Measurements from ENCODE around the gene MRPS21.
A peak's percentile ranks its signal among the peaks of the same experiment; 100 is the strongest.

DNA sequence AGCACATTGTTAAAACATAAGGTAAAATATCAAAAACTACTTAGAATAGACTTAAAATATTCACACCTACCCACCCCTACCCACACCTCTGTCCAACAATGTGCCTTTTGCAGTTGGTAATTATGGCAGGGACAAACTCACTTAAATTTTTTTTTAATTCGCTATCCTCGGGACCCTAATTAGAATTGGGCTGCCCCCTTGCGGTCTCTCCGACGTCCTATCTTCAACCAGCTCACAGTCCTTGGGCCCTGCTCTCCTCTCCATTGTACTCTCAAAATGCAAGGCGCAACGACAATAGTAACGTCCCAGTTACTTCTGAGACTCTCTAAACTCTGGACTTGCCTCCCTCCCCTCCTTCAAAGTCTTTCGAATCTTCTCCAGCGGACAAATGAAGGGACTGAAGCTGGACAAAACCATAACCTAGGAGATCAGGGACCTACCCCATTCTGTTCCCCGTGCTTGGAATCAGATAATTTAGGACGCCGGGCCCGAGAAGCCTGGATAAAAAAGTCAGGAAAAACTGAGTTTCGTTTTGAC is 12.4 kb upstream of the MRPS21 start:
- TF ChIP-seq, protein P1, sequence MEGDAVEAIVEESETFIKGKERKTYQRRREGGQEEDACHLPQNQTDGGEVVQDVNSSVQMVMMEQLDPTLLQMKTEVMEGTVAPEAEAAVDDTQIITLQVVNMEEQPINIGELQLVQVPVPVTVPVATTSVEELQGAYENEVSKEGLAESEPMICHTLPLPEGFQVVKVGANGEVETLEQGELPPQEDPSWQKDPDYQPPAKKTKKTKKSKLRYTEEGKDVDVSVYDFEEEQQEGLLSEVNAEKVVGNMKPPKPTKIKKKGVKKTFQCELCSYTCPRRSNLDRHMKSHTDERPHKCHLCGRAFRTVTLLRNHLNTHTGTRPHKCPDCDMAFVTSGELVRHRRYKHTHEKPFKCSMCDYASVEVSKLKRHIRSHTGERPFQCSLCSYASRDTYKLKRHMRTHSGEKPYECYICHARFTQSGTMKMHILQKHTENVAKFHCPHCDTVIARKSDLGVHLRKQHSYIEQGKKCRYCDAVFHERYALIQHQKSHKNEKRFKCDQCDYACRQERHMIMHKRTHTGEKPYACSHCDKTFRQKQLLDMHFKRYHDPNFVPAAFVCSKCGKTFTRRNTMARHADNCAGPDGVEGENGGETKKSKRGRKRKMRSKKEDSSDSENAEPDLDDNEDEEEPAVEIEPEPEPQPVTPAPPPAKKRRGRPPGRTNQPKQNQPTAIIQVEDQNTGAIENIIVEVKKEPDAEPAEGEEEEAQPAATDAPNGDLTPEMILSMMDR (IDR thresholded peaks at IDR 0.05; ENCODE audit: low read depth, low read length): peak; percentile 76
- no peak for TF ChIP-seq POLR2A (IDR thresholded peaks at IDR 0.05; ENCODE audit: extremely low read depth, insufficient read length)
- TF ChIP-seq MAX (IDR thresholded peaks at IDR 0.05; ENCODE audit: low read depth, low read length): no peak

All from NB4 (cell line).